GM23338 (cell line): ENCODE data around the gene COL4A2.

Experiments used
- CREB1 ChIP-seq: fragments of 250-450 bp; sonication (Bioruptor Pico); IDR thresholded peaks from 2 replicates; pipeline ENCODE4 v1.5.0; 2020; ENCODE audit warnings: low read depth, mild to moderate bottlenecking, moderate library complexity
- CTCF ChIP-seq, 2 experiments: fragments of 200-600 bp in 1 of 2; sonication (generic) in 1 of 2; conservative IDR thresholded peaks; 2 replicates each; pipeline versions ENCODE4 v1.5.1 to v1.6.1; 2016 to 2017; ENCODE audit warnings: antibody characterized with exemption in 2 of 2, low read depth in 2 of 2, mild to moderate bottlenecking in 2 of 2, moderate library complexity in 1 of 2
- EZH2 ChIP-seq: fragments of 200-600 bp; sonication (generic); IDR thresholded peaks from one replicate; pipeline ENCODE4 v1.8.0; 2017; ENCODE audit warnings: antibody characterized with exemption, mild to moderate bottlenecking, low read depth; ENCODE audit not compliant: unreplicated experiment
- EZH2phosphoT487 ChIP-seq: fragments of 200-600 bp; sonication (generic); IDR thresholded peaks from one replicate; pipeline ENCODE4 v1.8.1; 2018; ENCODE audit warnings: antibody characterized with exemption; ENCODE audit not compliant: unreplicated experiment
- JUNB ChIP-seq: IDR thresholded peaks from one replicate; pipeline ENCODE4 v1.6.1; 2016; ENCODE audit warnings: antibody characterized with exemption; ENCODE audit not compliant: unreplicated experiment
- NANOG ChIP-seq: IDR thresholded peaks from 2 replicates; pipeline ENCODE4 v1.6.1; 2016; ENCODE audit warnings: antibody characterized with exemption, borderline replicate concordance
- POLR2AphosphoS5 ChIP-seq: IDR thresholded peaks from 2 replicates; pipeline ENCODE4 v1.6.1; 2016; ENCODE audit warnings: antibody characterized with exemption, low read depth
- REST ChIP-seq: IDR thresholded peaks from one replicate; pipeline ENCODE4 v1.6.1; 2018; ENCODE audit warnings: antibody characterized with exemption; ENCODE audit not compliant: unreplicated experiment
- STAT1 ChIP-seq: IDR thresholded peaks from one replicate; pipeline ENCODE4 v1.6.1; 2016; ENCODE audit warnings: antibody characterized with exemption; ENCODE audit not compliant: unreplicated experiment
- ZNF331 ChIP-seq: fragments of 250-450 bp; sonication (Bioruptor Pico); IDR thresholded peaks from 2 replicates; pipeline ENCODE4 v1.5.0; 2020; ENCODE audit warnings: low read depth, mild to moderate bottlenecking, moderate library complexity

- TF ChIP-seq CTCF (conservative IDR thresholded peaks at IDR 0.05; ENCODE audit: low read depth in 2 of 2) (no peak), EZH2 (no peak), REST (no peak), CREB1 (CRISPR knock-in tag) (no peak), EZH2phosphoT487 (no peak), POLR2AphosphoS5 (no peak), ZNF331 (CRISPR knock-in tag) (no peak), JUNB (no peak), NANOG (no peak), STAT1 (no peak)
Measured at GRCh38 chr13:110303644-110304043, 3.4 kb upstream of the COL4A2 start.
